HG02943 (cell line): ENCODE measurements around the gene PTPRF.

Experiments
- ATAC-seq: cut with Tn5 transposase; IDR thresholded peaks from one replicate; pipeline ENCODE4 v1.9.1; 2021; ENCODE audit warnings: mild to moderate bottlenecking, low read depth, moderate library complexity; ENCODE audit not compliant: unreplicated experiment

Gene PTPRF

GRCh38 chr1:43650310-43651085 is 119.8 kb downstream of the PTPRF start:
- ATAC-seq = peak; percentile 61

DNA sequence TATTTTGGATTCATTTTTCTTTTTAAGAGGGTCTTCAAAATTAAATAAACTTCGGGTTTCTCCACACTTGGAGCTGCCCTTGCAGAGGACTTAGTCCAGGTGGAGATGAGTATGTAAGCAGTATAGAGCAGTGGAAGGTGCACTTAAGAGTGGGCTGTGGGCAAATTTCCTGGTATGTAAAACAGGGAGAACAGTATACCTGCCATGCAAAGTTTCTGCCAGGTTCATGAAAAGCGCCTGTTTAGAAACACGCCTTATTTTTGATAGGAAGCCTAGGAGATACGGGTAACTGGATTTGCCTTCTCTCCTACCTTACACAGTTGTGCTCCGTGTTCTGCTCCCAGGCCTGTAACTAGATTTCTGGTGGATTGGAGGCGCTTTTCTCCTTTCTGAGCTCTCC is 120.5 kb downstream of the PTPRF start:
- no peak for ATAC-seq

GRCh38 chr1:43651902-43652301 is 121.2 kb downstream of the PTPRF start:
- no peak for ATAC-seq

GRCh38 chr1:43653339-43653738 is 122.7 kb downstream of the PTPRF start:
- no peak for ATAC-seq

DNA sequence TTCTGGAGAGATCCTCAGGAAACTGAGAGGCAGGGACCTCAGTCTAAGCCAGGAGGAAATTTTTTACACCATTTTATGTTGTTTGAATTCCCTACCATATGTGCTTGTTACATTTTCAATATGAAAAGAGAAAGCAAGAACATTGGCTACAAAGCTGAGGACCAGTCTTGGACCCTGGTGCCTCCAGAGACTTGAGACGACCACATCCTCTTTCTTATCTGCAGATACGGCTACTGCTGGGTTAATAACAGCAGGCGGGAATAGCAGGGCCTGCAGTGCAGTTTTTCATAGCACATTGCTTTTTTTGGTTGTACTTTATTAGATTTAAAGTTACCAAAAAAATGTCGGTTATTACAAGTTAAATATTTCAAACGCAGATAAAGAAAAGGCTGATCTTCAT is 123.2 kb downstream of the PTPRF start:
- no peak for ATAC-seq

DNA sequence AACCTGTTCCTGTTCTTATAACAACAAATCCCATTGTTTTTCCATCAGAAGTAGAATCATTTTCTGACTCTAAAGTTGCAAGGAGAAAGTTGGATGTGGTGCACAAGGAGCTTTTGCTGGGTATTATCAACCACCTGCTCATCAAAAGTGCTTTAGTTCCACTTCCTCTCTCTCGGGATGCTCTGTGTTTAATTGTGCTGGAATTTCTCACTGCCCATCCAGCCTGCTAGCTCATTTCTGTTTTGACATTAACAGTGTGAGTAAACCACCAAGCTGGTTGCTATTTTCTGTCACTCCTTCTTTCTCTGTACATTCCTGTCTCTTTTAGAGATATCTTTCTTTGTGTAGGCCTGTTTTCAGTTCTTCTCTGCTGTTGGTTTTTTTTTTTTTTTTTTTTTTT is 125.3 kb downstream of the PTPRF start:
- ATAC-seq = no peak

DNA sequence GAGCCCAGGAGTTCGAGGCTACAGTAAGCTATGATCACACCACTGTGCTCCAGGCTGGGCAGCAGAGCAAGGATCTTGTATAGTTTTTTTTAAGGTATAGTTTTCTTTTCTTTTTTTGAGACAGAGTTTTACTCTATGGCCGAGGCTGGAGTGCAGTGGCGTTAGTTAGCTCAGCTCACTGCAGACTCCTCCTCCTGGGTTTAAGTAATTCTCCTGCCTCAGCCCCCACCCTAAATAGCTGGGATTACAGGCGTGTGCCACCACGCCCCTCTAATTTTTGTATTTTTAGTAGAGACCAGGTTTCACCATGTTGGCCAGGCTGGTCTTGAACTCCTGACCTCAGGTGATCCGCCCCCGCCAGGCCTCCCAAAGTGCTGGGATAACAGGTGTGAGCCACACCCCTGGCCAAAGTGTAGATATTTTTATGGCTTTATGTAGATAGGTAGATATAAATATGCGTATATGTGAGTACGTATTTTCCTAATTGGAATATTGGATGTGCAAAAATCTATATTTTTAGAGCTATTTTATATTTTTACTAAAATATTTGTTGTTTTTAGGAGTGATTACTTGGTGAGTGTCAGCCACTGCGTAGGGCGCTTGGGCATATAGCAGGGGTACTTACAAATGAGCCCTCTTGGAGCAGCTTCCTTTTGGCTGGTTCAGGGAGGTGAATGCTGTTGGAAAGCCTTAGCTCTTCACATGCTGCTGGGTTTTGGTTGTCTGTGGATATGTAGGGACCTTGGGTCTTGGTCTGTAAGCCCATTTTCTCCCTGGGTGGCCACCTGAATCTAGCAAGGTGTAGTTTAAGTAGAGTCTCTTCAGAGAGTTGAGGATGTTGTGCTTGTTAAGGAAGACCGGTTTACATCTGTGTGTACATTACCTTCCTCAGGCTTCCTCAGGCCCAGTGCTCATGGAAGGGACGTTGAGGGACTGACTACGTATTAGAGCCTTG is 128.8 kb downstream of the PTPRF start:
- ATAC-seq = no peak

DNA sequence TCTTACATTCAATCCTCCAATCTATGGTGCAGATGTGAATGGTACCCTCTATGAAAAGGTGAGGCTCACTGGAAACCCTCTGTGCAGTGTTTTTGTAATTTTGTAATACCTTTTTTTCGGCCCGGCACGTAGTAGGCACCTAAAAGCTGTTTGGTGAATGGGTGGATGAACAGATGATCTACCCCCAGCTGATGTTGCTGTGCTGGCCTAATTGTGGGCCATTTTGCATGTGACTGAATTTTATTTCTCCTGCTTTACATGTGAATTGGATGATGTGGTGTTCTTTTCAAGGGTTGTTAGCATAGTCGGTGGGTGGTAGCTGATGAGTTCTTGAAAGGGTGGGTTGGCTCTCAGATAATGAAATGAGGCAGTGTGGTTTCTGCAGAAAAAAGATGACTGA is 129.7 kb downstream of the PTPRF start:
- ATAC-seq = no peak

DNA sequence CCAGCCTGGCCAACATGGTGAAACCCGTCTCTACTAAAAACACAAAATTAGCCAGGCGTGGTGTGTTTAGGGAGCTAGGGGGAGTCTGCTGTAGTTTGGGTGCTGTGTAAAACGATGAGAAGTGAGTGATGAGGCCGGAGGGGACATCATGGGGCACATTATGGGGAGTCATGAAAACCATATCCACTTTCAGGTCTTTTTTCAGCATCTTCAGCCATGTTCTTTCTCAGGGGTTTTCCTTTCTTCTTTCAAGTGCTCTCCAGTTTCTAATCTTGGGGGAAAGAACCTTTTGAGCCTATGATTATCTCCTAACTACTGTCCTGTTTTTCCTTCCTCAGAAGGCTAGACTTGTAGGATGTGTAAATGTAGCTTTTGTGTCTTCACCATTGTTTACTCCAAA is 133.7 kb downstream of the PTPRF start:
- ATAC-seq = no peak

- no peak for ATAC-seq
These were observed 135.9 kb downstream of the PTPRF start for GRCh38 chr1:43666608-43667007.

DNA sequence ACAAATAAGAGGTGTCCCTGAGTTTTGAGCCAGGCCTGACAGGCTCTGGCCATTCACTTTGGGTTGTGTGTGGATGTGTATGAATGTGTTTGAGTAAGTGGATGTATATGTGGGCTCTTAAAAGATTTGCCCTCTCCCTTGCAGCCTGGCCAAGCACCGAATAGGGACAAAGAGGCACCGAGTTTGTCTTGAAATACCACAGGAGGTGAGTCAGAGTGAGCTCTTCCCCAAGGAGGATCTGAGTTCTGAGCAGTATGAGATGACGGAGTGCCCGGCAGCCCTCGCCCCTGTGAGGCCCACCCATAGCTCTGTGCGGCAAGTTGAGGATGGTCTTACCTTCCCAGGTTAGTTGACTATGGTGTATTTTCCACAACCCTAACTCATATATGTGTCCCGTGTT is 138.3 kb downstream of the PTPRF start:
- no peak for ATAC-seq

GRCh38 chr1:43669878-43670277 is 139.2 kb downstream of the PTPRF start:
- ATAC-seq = no peak

DNA sequence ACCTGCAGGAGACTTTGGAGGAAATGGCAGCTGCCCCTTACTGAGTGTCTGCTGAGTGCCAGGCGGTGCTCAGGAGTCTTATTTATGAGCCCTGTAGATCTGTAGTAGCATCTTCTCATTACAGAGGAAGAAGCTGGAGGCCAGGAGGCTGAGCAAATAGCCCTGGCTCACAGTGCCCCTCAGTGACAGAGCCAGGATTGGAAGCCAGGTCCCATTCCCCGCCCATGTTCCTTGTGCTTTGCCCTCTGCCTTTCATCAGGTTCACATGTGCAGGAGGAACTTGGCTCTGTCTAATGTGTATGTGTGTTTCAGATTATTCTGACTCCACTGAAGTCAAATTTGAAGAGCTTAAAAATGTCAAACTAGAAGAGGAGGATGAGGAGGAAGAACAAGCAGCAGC is 140.5 kb downstream of the PTPRF start:
- ATAC-seq = no peak

GRCh38 chr1:43671626-43672330 is 141.1 kb downstream of the PTPRF start:
- ATAC-seq = no peak

DNA sequence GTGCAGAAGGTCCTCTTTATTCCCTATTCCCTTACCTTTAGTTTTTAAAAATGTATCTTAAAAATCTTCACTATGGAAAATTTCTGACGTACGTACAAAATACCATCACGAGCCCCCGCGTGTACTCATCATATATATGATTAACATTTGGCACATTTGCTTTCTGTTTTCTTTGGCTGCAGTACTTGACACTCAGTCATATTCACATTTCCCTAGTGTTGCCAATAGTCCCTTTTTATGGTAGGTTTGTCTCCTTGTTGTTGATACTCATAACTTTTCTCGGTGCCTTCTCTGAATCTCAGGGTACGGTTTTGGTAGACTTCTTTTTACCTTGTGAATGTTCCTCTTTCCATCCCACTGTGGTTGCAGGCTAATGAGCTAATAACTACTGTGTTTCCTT is 142.6 kb downstream of the PTPRF start:
- no peak for ATAC-seq
